Esophagus muscularis mucosa (tissue), 3 donors: ENCODE data around the gene ERC2.

ENCODE experiments used
- POLR2A ChIP-seq: fragments of 450-650 bp; IDR thresholded peaks from one replicate; pipeline ENCODE4 v1.6.1; 2017; ENCODE audit warnings: antibody characterized with exemption, moderate library complexity, mild to moderate bottlenecking, low read depth
- TF ChIP-seq, protein P1 (sequence below), 3 experiments: fragments of 200-600 bp in 2 of 3; fragments of 450-650 bp in 1 of 3; sonication (generic) in 2 of 3; IDR thresholded peaks; one replicate each; pipeline ENCODE4 v1.5.1; 2017 to 2019; ENCODE audit warnings: antibody characterized with exemption in 3 of 3, mild to moderate bottlenecking in 2 of 3, moderate library complexity in 1 of 3

DNA sequence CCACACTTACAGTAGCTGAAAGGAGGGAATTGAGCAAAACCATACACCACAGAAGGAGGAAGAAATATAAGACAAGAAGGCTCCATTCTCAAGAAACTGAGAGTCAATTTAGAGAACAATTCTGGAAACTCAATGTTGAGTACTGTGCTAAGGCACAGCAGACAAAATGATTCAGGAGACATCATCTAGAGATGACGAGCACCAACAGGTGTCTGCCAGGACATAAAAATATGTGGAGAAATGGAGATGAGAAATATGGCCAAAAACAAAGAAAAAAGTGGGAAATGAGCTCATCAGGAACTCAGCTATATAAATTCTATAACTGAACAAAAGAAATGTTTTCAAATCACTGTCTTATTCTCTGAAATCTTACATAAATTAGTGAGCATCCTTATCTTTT lies 343.7 kb downstream of the ERC2 start:
- TF ChIP-seq, protein P1, sequence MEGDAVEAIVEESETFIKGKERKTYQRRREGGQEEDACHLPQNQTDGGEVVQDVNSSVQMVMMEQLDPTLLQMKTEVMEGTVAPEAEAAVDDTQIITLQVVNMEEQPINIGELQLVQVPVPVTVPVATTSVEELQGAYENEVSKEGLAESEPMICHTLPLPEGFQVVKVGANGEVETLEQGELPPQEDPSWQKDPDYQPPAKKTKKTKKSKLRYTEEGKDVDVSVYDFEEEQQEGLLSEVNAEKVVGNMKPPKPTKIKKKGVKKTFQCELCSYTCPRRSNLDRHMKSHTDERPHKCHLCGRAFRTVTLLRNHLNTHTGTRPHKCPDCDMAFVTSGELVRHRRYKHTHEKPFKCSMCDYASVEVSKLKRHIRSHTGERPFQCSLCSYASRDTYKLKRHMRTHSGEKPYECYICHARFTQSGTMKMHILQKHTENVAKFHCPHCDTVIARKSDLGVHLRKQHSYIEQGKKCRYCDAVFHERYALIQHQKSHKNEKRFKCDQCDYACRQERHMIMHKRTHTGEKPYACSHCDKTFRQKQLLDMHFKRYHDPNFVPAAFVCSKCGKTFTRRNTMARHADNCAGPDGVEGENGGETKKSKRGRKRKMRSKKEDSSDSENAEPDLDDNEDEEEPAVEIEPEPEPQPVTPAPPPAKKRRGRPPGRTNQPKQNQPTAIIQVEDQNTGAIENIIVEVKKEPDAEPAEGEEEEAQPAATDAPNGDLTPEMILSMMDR (IDR thresholded peaks at IDR 0.05), result no peak
- no peak for TF ChIP-seq POLR2A
